Measurements from ENCODE around the gene CFAP74.

The CFAP74 gene

DNA sequence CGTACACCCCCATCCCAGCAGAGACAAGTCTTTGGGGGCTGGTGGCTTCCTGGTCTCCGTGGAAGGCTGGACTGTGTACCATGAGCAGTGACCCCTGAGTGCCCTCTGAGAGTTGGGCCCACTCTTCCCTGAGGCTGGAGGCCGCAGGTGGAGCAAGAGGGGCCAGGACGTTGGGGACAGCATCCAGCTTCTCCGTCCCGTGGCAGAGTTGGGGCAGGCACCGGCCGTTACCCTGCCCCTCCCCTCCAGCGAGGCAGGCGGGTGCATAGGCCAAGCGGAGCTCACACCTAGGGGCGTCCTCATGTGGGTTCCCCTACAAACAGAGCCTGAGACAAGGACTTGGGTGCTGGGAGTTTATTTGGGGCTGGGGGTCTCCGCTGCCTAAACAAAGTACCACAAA, 29.6 kb upstream of the CFAP74 start:
- Histone ChIP-seq H3K27ac (ENCODE audit: low read depth, low read length) (no peak overlapping the region), H3K79me2 (ENCODE audit: control insufficient read depth, insufficient read depth, low read length) (no peaks in the 10 kb centered on the region), H2AK5ac (ENCODE audit: low read length) (no peak overlapping the region), H2BK15ac (replicated peaks; ENCODE audit: low read depth) (no peak overlapping the region), H3K4me3 (ENCODE audit: low read length) (no peak overlapping the region), H3K79me1 (ENCODE audit: low read length) (no peaks in the 10 kb centered on the region), H3K23ac (ENCODE audit: low read length) (no peak overlapping the region), H3K9ac (ENCODE audit: low read length) (no peak overlapping the region), H2BK5ac (ENCODE audit: low read length) (no peak overlapping the region), H3K4me2 (ENCODE audit: low read length) (no peak overlapping the region), H3K4me1 (ENCODE audit: control insufficient read depth, low read depth, low read length) (no peaks in the 10 kb centered on the region), H3K27me3 (ENCODE audit: insufficient read depth, low read length, poor library complexity) (no peaks in the 10 kb centered on the region), H4K5ac (ENCODE audit: low read length) (no peak overlapping the region), H3K4ac (ENCODE audit: low read depth, low read length) (no peak overlapping the region), H2BK120ac (ENCODE audit: low read depth, low read length) (no peak overlapping the region), H3K36me3 (ENCODE audit: control insufficient read depth, insufficient read depth, low read length) (no peaks in the 10 kb centered on the region), H3K18ac (ENCODE audit: low read length) (no peak overlapping the region), H3K56ac (ENCODE audit: low read length) (no peak overlapping the region), H4K8ac (ENCODE audit: low read depth, low read length) (no peak overlapping the region)
- WGBS (ENCODE audit: extremely low coverage, insufficient coverage, low lambda C conversion rate): no CpG with 5 or more reads among the region's 13 CpGs
- no peak for DNase-seq

DNA sequence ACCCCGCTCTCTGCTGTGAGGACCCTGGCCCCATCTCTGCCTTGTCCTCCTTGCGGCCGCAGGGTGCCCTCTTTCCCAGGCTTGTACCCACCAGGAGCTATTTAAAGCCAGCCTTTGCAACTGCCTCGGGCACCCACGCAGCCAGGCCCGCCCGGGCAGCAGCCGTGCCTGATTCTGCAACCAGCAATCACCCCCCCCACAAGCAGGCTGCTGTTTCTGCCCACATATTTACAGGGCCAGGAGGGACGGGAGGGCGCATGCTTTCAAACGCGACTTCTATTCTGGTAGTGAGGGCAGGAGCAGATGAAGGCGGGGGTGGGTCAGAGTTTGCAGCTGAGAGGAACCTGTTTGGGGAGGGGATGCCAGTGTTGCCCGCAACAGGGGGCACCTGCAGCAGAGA, 29.2 kb upstream of the CFAP74 start:
- no peak overlapping the region for H2BK15ac ChIP-seq (replicated peaks; ENCODE audit: low read depth)
- H3K4ac ChIP-seq (ENCODE audit: low read depth, low read length): no peak overlapping the region
- H4K8ac ChIP-seq (ENCODE audit: low read depth, low read length): no peak overlapping the region
- H2BK5ac ChIP-seq (ENCODE audit: low read length): no peak overlapping the region
- H3K36me3 ChIP-seq (ENCODE audit: control insufficient read depth, insufficient read depth, low read length): no peaks in the 10 kb centered on the region
- H2AK5ac ChIP-seq (ENCODE audit: low read length): no peak overlapping the region
- no peak overlapping the region for H3K9ac ChIP-seq (ENCODE audit: low read length)
- H3K18ac ChIP-seq (ENCODE audit: low read length): no peak overlapping the region
- no peaks in the 10 kb centered on the region for H3K4me1 ChIP-seq (ENCODE audit: control insufficient read depth, low read depth, low read length)
- H3K79me1 ChIP-seq (ENCODE audit: low read length): no peaks in the 10 kb centered on the region
- no peaks in the 10 kb centered on the region for H3K79me2 ChIP-seq (ENCODE audit: control insufficient read depth, insufficient read depth, low read length)
- no peaks in the 10 kb centered on the region for H3K27me3 ChIP-seq (ENCODE audit: insufficient read depth, low read length, poor library complexity)
- no peak overlapping the region for H3K56ac ChIP-seq (ENCODE audit: low read length)
- H3K27ac ChIP-seq (ENCODE audit: low read depth, low read length): no peak overlapping the region
- no peak overlapping the region for H2BK120ac ChIP-seq (ENCODE audit: low read depth, low read length)
- no peak overlapping the region for H4K5ac ChIP-seq (ENCODE audit: low read length)
- DNase-seq: no peak
- no peak overlapping the region for H3K23ac ChIP-seq (ENCODE audit: low read length)
- H3K4me3 ChIP-seq (ENCODE audit: low read length): no peak overlapping the region
- no CpG with 5 or more reads among the region's 14 CpGs for WGBS (ENCODE audit: extremely low coverage, insufficient coverage, low lambda C conversion rate)
- H3K4me2 ChIP-seq (ENCODE audit: low read length): no peak overlapping the region

DNA sequence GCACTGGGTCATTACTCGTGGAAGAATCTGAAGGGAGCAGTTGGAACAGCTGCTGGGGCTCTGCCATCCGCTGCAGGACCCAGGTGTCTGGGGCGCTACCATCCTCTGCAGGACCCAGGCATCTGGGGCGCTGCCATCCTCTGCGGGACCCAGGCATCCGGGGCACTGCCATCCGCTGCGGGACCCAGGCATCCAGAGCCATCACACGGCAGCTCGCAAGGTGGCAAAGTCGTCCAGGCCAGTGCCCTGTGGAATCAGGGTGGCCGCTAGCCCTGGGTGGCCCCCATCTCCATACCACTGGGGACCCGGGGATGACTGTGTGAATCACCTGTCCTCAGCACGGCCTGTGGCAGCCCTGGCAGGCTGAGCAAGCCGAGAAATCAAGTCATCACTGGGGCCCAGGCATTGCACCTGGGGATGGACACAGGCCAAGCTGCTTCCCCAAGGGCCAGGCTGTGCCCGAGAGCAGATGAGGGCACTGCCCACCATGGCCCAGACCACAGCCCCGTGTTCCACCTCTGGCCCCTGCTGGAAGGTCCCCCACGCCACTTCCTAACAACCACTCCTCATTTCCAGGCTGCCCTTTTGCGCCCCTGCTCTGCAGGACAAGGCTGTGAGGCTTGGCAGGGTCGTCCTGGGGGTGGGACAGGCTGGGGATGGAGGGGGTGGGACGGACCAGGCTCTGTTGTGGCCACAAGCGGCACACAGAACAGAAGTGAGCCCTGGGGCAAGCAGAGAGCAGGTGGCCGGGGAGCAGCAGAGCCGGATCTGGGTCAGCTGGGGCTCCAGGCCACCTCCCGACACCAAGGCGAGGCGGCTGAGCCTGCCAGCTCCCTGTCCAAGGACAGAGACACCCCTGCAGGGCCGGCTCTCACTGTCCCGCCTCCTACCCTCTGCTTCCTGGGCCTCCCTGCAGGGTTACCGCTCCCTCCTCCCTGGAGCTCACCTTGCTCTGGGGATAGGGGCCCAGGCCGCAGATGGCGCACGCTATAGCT, 28.3 kb upstream of the CFAP74 start:
- no peak overlapping the region for H3K4ac ChIP-seq (ENCODE audit: low read depth, low read length)
- WGBS (ENCODE audit: extremely low coverage, insufficient coverage, low lambda C conversion rate): no CpG with 5 or more reads among the region's 33 CpGs
- no peak overlapping the region for H3K18ac ChIP-seq (ENCODE audit: low read length)
- no peaks in the 10 kb centered on the region for H3K27me3 ChIP-seq (ENCODE audit: insufficient read depth, low read length, poor library complexity)
- H3K36me3 ChIP-seq (ENCODE audit: control insufficient read depth, insufficient read depth, low read length): no peaks in the 10 kb centered on the region
- no peak overlapping the region for H2BK15ac ChIP-seq (replicated peaks; ENCODE audit: low read depth)
- no peak overlapping the region for H2BK120ac ChIP-seq (ENCODE audit: low read depth, low read length)
- H4K8ac ChIP-seq (ENCODE audit: low read depth, low read length): no peak overlapping the region
- H2AK5ac ChIP-seq (ENCODE audit: low read length): no peak overlapping the region
- H4K5ac ChIP-seq (ENCODE audit: low read length): no peak overlapping the region
- no peak overlapping the region for H3K9ac ChIP-seq (ENCODE audit: low read length)
- no peaks in the 10 kb centered on the region for H3K79me1 ChIP-seq (ENCODE audit: low read length)
- no peak overlapping the region for H3K56ac ChIP-seq (ENCODE audit: low read length)
- no peak for DNase-seq
- no peak overlapping the region for H3K27ac ChIP-seq (ENCODE audit: low read depth, low read length)
- no peak overlapping the region for H3K4me2 ChIP-seq (ENCODE audit: low read length)
- no peak overlapping the region for H2BK5ac ChIP-seq (ENCODE audit: low read length)
- no peaks in the 10 kb centered on the region for H3K4me1 ChIP-seq (ENCODE audit: control insufficient read depth, low read depth, low read length)
- no peaks in the 10 kb centered on the region for H3K79me2 ChIP-seq (ENCODE audit: control insufficient read depth, insufficient read depth, low read length)
- no peak overlapping the region for H3K23ac ChIP-seq (ENCODE audit: low read length)
- H3K4me3 ChIP-seq (ENCODE audit: low read length): no peak overlapping the region

DNA sequence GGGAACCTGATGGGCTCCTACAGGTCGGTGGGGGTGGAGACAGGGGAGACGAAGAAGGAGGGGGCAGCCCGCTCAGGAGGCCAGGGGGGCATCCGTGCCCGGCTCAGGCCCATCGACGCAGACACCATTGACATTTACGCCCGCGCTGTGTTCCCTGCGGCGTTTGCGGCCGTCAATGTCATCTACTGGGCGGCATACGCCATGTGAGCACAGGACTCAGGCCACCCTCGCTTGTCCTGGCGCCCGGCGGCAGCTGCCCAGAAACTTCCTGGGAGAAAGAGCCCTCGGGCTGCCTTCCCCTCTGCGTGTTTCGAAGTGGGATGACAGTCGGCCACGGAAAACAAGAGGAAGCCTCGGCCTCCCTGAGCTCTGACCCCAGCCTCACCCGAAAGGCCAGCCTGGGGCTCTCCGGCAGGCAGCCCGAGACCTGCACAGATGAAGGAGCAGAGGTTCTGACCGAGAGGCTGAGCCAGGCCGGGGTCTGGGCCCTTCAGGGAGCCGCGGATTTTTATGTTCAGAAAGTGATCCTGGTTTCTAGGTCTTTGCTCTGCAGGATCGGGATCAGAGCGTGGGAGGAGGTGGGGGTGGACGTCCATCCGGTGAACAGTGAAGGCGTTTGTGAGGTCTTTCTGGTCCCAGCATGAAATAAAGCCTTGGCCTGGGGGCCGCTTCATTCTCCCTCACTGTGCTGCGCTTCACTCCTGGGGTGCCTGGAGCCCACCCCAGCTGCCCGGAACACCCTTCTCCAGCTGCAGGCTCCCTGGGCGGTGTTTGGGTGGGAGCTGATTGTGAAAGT, 26.7 kb upstream of the CFAP74 start:
- no peak overlapping the region for H3K27ac ChIP-seq (ENCODE audit: low read depth, low read length)
- no peak overlapping the region for H2BK120ac ChIP-seq (ENCODE audit: low read depth, low read length)
- H4K5ac ChIP-seq (ENCODE audit: low read length): no peak overlapping the region
- no peak overlapping the region for H3K4me2 ChIP-seq (ENCODE audit: low read length)
- no peak overlapping the region for H2BK5ac ChIP-seq (ENCODE audit: low read length)
- no peaks in the 10 kb centered on the region for H3K27me3 ChIP-seq (ENCODE audit: insufficient read depth, low read length, poor library complexity)
- no CpG with 5 or more reads among the region's 42 CpGs for WGBS (ENCODE audit: extremely low coverage, insufficient coverage, low lambda C conversion rate)
- no peaks in the 10 kb centered on the region for H3K36me3 ChIP-seq (ENCODE audit: control insufficient read depth, insufficient read depth, low read length)
- H3K4me1 ChIP-seq (ENCODE audit: control insufficient read depth, low read depth, low read length): no peaks in the 10 kb centered on the region
- no peak overlapping the region for H2AK5ac ChIP-seq (ENCODE audit: low read length)
- H3K79me2 ChIP-seq (ENCODE audit: control insufficient read depth, insufficient read depth, low read length): no peaks in the 10 kb centered on the region
- no peak overlapping the region for H3K23ac ChIP-seq (ENCODE audit: low read length)
- H3K9ac ChIP-seq (ENCODE audit: low read length): no peak overlapping the region
- no peak overlapping the region for H3K4me3 ChIP-seq (ENCODE audit: low read length)
- H3K18ac ChIP-seq (ENCODE audit: low read length): no peak overlapping the region
- no peaks in the 10 kb centered on the region for H3K79me1 ChIP-seq (ENCODE audit: low read length)
- no peak for DNase-seq
- no peak overlapping the region for H3K4ac ChIP-seq (ENCODE audit: low read depth, low read length)
- H4K8ac ChIP-seq (ENCODE audit: low read depth, low read length): no peak overlapping the region
- no peak overlapping the region for H3K56ac ChIP-seq (ENCODE audit: low read length)
- H2BK15ac ChIP-seq (replicated peaks; ENCODE audit: low read depth): no peak overlapping the region

DNA sequence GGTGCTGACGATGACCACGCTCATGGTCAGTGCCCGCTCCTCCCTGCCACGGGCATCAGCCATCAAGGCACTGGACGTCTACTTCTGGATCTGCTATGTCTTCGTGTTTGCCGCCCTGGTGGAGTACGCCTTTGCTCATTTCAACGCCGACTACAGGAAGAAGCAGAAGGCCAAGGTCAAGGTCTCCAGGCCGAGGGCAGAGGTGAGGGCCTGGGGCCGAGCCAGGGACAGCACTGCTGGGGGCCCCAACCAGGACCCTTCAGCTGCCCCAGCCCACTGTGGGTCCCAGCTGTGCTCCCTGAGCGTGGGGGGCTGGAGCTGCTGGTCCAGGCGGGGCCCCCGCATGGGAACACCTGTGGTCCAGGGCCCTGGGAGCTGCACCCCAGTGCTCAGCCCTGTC, 26.0 kb upstream of the CFAP74 start:
- Histone ChIP-seq H2BK5ac (ENCODE audit: low read length) (no peak overlapping the region), H3K56ac (ENCODE audit: low read length) (no peak overlapping the region), H3K79me2 (ENCODE audit: control insufficient read depth, insufficient read depth, low read length) (no peaks in the 10 kb centered on the region), H3K4me1 (ENCODE audit: control insufficient read depth, low read depth, low read length) (no peaks in the 10 kb centered on the region), H3K4ac (ENCODE audit: low read depth, low read length) (no peak overlapping the region), H3K4me2 (ENCODE audit: low read length) (no peak overlapping the region), H3K4me3 (ENCODE audit: low read length) (no peak overlapping the region), H2BK15ac (replicated peaks; ENCODE audit: low read depth) (no peak overlapping the region), H3K9ac (ENCODE audit: low read length) (no peak overlapping the region), H3K23ac (ENCODE audit: low read length) (no peak overlapping the region), H3K27ac (ENCODE audit: low read depth, low read length) (no peak overlapping the region), H3K36me3 (ENCODE audit: control insufficient read depth, insufficient read depth, low read length) (no peaks in the 10 kb centered on the region), H3K27me3 (ENCODE audit: insufficient read depth, low read length, poor library complexity) (no peaks in the 10 kb centered on the region), H4K8ac (ENCODE audit: low read depth, low read length) (no peak overlapping the region), H4K5ac (ENCODE audit: low read length) (no peak overlapping the region), H3K79me1 (ENCODE audit: low read length) (no peaks in the 10 kb centered on the region), H2AK5ac (ENCODE audit: low read length) (no peak overlapping the region), H2BK120ac (ENCODE audit: low read depth, low read length) (no peak overlapping the region), H3K18ac (ENCODE audit: low read length) (no peak overlapping the region)
- WGBS (ENCODE audit: extremely low coverage, insufficient coverage, low lambda C conversion rate): no CpG with 5 or more reads among the region's 15 CpGs
- no peak for DNase-seq
